K562 (cell line): ENCODE data around the gene FGF16. TPM values are rescaled to one million over a fixed set of nuclear protein-coding genes. Genes with fewer than 3 reads are reported as not detected.

Experiments used
- ATAC-seq: fragments of 200-7000 bp; cut with Tn5 transposase; 3 replicates; pipeline ENCODE4 v1.9.1; 2020; ENCODE audit warnings: moderate library complexity
- Bru-seq: library from RNA; stranded (reverse); fragments of 400-500 nt; gene quantifications from one replicate; lab custom pipeline; 2021; lab: Mats Ljungman, UMichigan
- BruChase-seq, 2 experiments: library from RNA; stranded (reverse); fragments of 400-500 nt; gene quantifications; one replicate each; lab custom pipeline; 2021; lab: Mats Ljungman, UMichigan
- BruUV-seq: library from RNA; stranded (reverse); fragments of 400-500 nt; replicated peaks from 2 replicates; lab custom pipeline; 2021; lab: Mats Ljungman, UMichigan
- CTCF ChIA-PET: fragments of 300-600 bp; formaldehyde crosslinking; extraction: SDS; loops from one replicate; lab custom pipeline; 2021; ENCODE audit warnings: low intra/inter-chr PET ratio; lab: Yijun Ruan, JAX
- POLR2A ChIA-PET: fragments of 300-600, 350-650 bp; sonication (Branson Sonifier 250); formaldehyde crosslinking; extraction: SDS; loops from one replicate; lab custom pipeline; 2021; ENCODE audit warnings: antibody characterized with exemption, inconsistent platforms; lab: Yijun Ruan, JAX
- DNase-seq, 4 experiments: peaks; one replicate each; pipeline versions ENCODE4 v3.0.0 to v3.0.0-alpha.2; 2011 to 2018; ENCODE audit warnings: low spot score in 3 of 4, mixed read lengths in 3 of 4; ENCODE audit errors: extremely low read depth in 1 of 4
- FAIRE-seq: peaks from 2 replicates; lab custom pipeline; 2011; peaks lifted over from hg19 to GRCh38; lab: Jason Lieb, UNC
- H2AFZ ChIP-seq: 2 replicates; pipeline ENCODE4 v1.6.0; 2011; ENCODE audit warnings: low read depth, low read length, control low read depth, inconsistent platforms
- H3K27ac ChIP-seq: fragments of 200-600 bp; 3 replicates; pipeline ENCODE4 v1.8.0; 2011; ENCODE audit warnings: low read depth, mild to moderate bottlenecking, control low read depth, inconsistent platforms, low read length, moderate library complexity, mixed read lengths; ENCODE audit errors: extremely low read depth
- H3K27me3 ChIP-seq, 2 experiments: fragments of 300-600 bp in 1 of 2; 2 replicates in 1 of 2; 3 replicates in 1 of 2; pipeline versions ENCODE4 v1.6.0 to v1.8.0; 2011; ENCODE audit warnings: inconsistent platforms in 2 of 2, low read length in 2 of 2, mild to moderate bottlenecking in 1 of 2, mixed read lengths in 1 of 2, moderate library complexity in 1 of 2; ENCODE audit not compliant: control insufficient read depth in 2 of 2, insufficient read depth in 2 of 2
- H3K36me3 ChIP-seq: fragments of 300-600 bp; 3 replicates; pipeline ENCODE4 v1.8.0; 2011; ENCODE audit warnings: mild to moderate bottlenecking, low read length, inconsistent platforms; ENCODE audit not compliant: control insufficient read depth, insufficient read depth
- H3K4me1 ChIP-seq, 2 experiments: fragments of 200-600 bp in 1 of 2; replicated peaks in 1 of 2; 2 replicates in 1 of 2; 3 replicates in 1 of 2; pipeline versions ENCODE4 v1.5.1 to v1.8.0; 2011; ENCODE audit warnings: inconsistent platforms in 2 of 2, low read length in 2 of 2, mild to moderate bottlenecking in 1 of 2, mixed read lengths in 1 of 2, moderate library complexity in 1 of 2; ENCODE audit not compliant: control insufficient read depth in 2 of 2, insufficient read depth in 2 of 2
- H3K4me2 ChIP-seq: 2 replicates; pipeline ENCODE4 v1.6.1; 2011; ENCODE audit warnings: low read length, control low read depth, inconsistent platforms, mixed read lengths; ENCODE audit not compliant: insufficient read depth
- H3K4me3 ChIP-seq: fragments of 200-600 bp; sonication (generic), shearing (Covaris generic); 2 replicates; pipeline ENCODE4 v1.5.1; 2016; ENCODE audit warnings: control low read depth, inconsistent platforms
- H3K79me2 ChIP-seq: fragments of 200-600 bp; 3 replicates; pipeline ENCODE4 v1.8.0; 2011; ENCODE audit warnings: low read length, inconsistent platforms; ENCODE audit not compliant: control insufficient read depth, insufficient read depth
- H3K9ac ChIP-seq, 2 experiments: 2 replicates each; pipeline versions ENCODE4 v1.6.0 to v1.6.1; 2011; ENCODE audit warnings: low read depth in 2 of 2, low read length in 2 of 2, control low read depth in 1 of 2, inconsistent platforms in 1 of 2, mild to moderate bottlenecking in 1 of 2, mixed read lengths in 1 of 2; ENCODE audit not compliant: insufficient read depth in 1 of 2
- H3K9me1 ChIP-seq: one replicate; pipeline ENCODE4 v1.6.0; 2011; ENCODE audit warnings: inconsistent platforms, mild to moderate bottlenecking, low read length, moderate library complexity; ENCODE audit not compliant: control insufficient read depth, insufficient read depth
- H3K9me3 ChIP-seq: replicated peaks from 2 replicates; pipeline ENCODE4 v1.5.1; 2011; ENCODE audit warnings: low read depth, low read length, inconsistent platforms; ENCODE audit not compliant: control insufficient read depth, insufficient read depth
- H4K20me1 ChIP-seq: replicated peaks from 2 replicates; pipeline ENCODE4 v1.6.1; 2011; ENCODE audit warnings: low read length, inconsistent platforms, mixed read lengths; ENCODE audit not compliant: control insufficient read depth, insufficient read depth
- DIDO1 ChIP-seq: fragments of 450-650 bp; IDR thresholded peaks from 2 replicates; pipeline ENCODE4 v1.6.1; 2016; ENCODE audit warnings: low read depth, missing biosample characterization, missing genetic modification characterization
- ELF2 ChIP-seq: fragments of 250-450 bp; sonication (Bioruptor Pico); IDR thresholded peaks from 2 replicates; pipeline ENCODE4 v1.5.0; 2021; ENCODE audit warnings: mild to moderate bottlenecking
- FOXA3 ChIP-seq, 2 experiments: fragments of 450-650 bp in 1 of 2; sonication (generic) in 1 of 2; formaldehyde crosslinking; IDR thresholded peaks in 1 of 2; conservative IDR thresholded peaks in 1 of 2; 2 replicates each; pipeline versions ENCODE4 v1.4.0 to v1.8.0; 2020 to 2022; ENCODE audit warnings: mild to moderate bottlenecking in 2 of 2, missing genetic modification reagents in 1 of 2
- GTF2A2 ChIP-seq: IDR thresholded peaks from 2 replicates; pipeline ENCODE4 v1.6.1; 2016; ENCODE audit warnings: mild to moderate bottlenecking, missing genetic modification characterization, missing compliant biosample characterization
- GTF2F1 ChIP-seq: IDR thresholded peaks from 2 replicates; pipeline ENCODE4 v1.6.1; 2011; ENCODE audit warnings: low read depth, low read length, improper control_type of control experiment
- HNRNPK ChIP-seq: fragments of 200-400 bp; formaldehyde crosslinking; IDR thresholded peaks from one replicate; pipeline ENCODE4 v1.6.1; 2018; ENCODE audit warnings: mild to moderate bottlenecking, low read depth, low read length; ENCODE audit not compliant: poor library complexity, severe bottlenecking
- JUNB ChIP-seq: fragments of 450-650 bp; formaldehyde crosslinking; conservative IDR thresholded peaks from 2 replicates; pipeline ENCODE4 v1.4.0; 2020; ENCODE audit warnings: mild to moderate bottlenecking
- MTA1 ChIP-seq: fragments of 450-650 bp; IDR thresholded peaks from 2 replicates; pipeline ENCODE4 v1.6.1; 2017; ENCODE audit warnings: borderline replicate concordance
- MYNN ChIP-seq, 2 experiments: sonication (generic); formaldehyde crosslinking in 1 of 2; IDR thresholded peaks; 2 replicates each; pipeline versions ENCODE4 v1.5.0 to v1.6.1; 2016 to 2020; ENCODE audit warnings: antibody characterized with exemption in 1 of 2, missing genetic modification reagents in 1 of 2
- NR2C1 ChIP-seq, 2 experiments: fragments of 450-650 bp; IDR thresholded peaks; 2 replicates each; pipeline ENCODE4 v1.6.1; 2017; ENCODE audit warnings: mild to moderate bottlenecking in 2 of 2, antibody characterized with exemption in 1 of 2, inconsistent platforms in 1 of 2, missing compliant biosample characterization in 1 of 2, missing genetic modification characterization in 1 of 2
- PRPF4 ChIP-seq: fragments of 200-400 bp; formaldehyde crosslinking; IDR thresholded peaks from one replicate; pipeline ENCODE4 v1.6.1; 2017; ENCODE audit warnings: low read length, low read depth, mild to moderate bottlenecking; ENCODE audit not compliant: insufficient read depth, poor library complexity, severe bottlenecking
- TAF1 ChIP-seq: IDR thresholded peaks from 2 replicates; pipeline ENCODE4 v1.6.1; 2011; ENCODE audit warnings: mild to moderate bottlenecking, low read length, moderate library complexity; ENCODE audit not compliant: insufficient read depth, control insufficient read depth, severe bottlenecking; ENCODE audit errors: extremely low read depth
- TARDBP ChIP-seq: fragments of 450-650 bp; IDR thresholded peaks from 2 replicates; pipeline ENCODE4 v1.6.1; 2016
- ZBTB1 ChIP-seq: sonication (generic); formaldehyde crosslinking; IDR thresholded peaks from 2 replicates; pipeline ENCODE4 v1.8.1; 2023; ENCODE audit warnings: missing genetic modification reagents, low read depth, mild to moderate bottlenecking, borderline replicate concordance
- ZBTB17 ChIP-seq: fragments of 450-650 bp; formaldehyde crosslinking; IDR thresholded peaks from 2 replicates; pipeline ENCODE4 v1.4.0; 2020; ENCODE audit warnings: mild to moderate bottlenecking
- ZBTB9 ChIP-seq: fragments of 450-650 bp; formaldehyde crosslinking; IDR thresholded peaks from 2 replicates; pipeline ENCODE4 v1.4.0; 2020; ENCODE audit warnings: mild to moderate bottlenecking, moderate library complexity
- ZC3H11A ChIP-seq: IDR thresholded peaks from 2 replicates; pipeline ENCODE4 v1.6.1; 2012; ENCODE audit warnings: low read depth, low read length, improper control_type of control experiment
- ZNF140 ChIP-seq: fragments of 250-450 bp; sonication (Bioruptor Pico); IDR thresholded peaks from 2 replicates; pipeline ENCODE4 v1.8.0; 2021; ENCODE audit warnings: moderate library complexity, mild to moderate bottlenecking, inconsistent platforms
- WGBS: fragments of 100-300 bp; shearing (Covaris generic); methylation state at CpG from one replicate; pipeline ENCODE4 v1.1.6; 2016; ENCODE audit warnings: low coverage, mixed read lengths; ENCODE audit not compliant: insufficient coverage; ENCODE audit errors: missing lambda C conversion rate; 5-methylcytosine and 5-hydroxymethylcytosine counted together
- in situ Hi-C: fragments of 300-500 bp; cut with MboI; formaldehyde crosslinking; loops from 4 replicates; pipeline ENCODE4 v1.15.0; 2018; ENCODE audit warnings: inconsistent platforms, mixed read lengths
- intact Hi-C: fragments of 100-400 bp; cut with micrococcal nuclease; formaldehyde crosslinking; loops from 2 replicates; pipeline ENCODE4 v1.14.2; 2022
- long read RNA-seq, 3 experiments: library from polyadenylated mRNA in 2 of 3; library from RNA in 1 of 3; unstranded in 2 of 3; stranded (forward) in 1 of 3; transcript quantifications; one replicate each; pipeline ENCODE4 v2.0.0, GENCODE V29; 2019 to 2022
- polyA minus RNA-seq, 3 experiments: library from RNA; depleted of rRNA, polyadenylated mRNA; stranded (reverse); fragments of >200 nt; gene quantifications; 2 replicates each; pipeline ENCODE4 v1.2.3, GENCODE V29; 2011
- polyA plus RNA-seq, 8 experiments: library from polyadenylated mRNA; depleted of rRNA in 4 of 8; stranded (reverse) in 5 of 8; unstranded in 3 of 8; fragments of >200 nt; fragmentation: Nextera tagmentation in 2 of 8; fragmentation: Illumina TruSeq in 1 of 8; extraction: Ambion mirVana in 2 of 8; extraction: Trizol in 1 of 8; gene quantifications; 2 replicates each; pipeline versions ENCODE4 v1.2.1 to v1.2.3, GENCODE V29; 2011 to 2014; ENCODE audit warnings: inconsistent platforms in 1 of 8, missing spikeins in 1 of 8
- total RNA-seq, 7 experiments: library from RNA; depleted of rRNA in 6 of 7; stranded (reverse); fragments of >200 nt in 6 of 7; fragmentation: Illumina TruSeq in 2 of 7; extraction: Trizol in 2 of 7; gene quantifications; 2 replicates each; pipeline versions ENCODE4 v1.2.1 to v1.2.3, GENCODE V29; 2011 to 2021; ENCODE audit warnings: low replicate concordance in 1 of 7

FGF16 gene
- not detected in 2 replicates for total RNA-seq (2011; cell fraction: chromatin; rRNA removed; ENCODE audit: low replicate concordance)
- total RNA-seq (2011; cell fraction: nucleolus; rRNA removed): not detected in 2 replicates
- total RNA-seq (2011; cell fraction: nucleoplasm; rRNA removed): not detected in 2 replicates
- total RNA-seq (2014; rRNA removed) (not detected in 2 replicates), total RNA-seq (2014; rRNA removed; fragmentation: Illumina TruSeq; extraction: Trizol) (not detected in 2 replicates), total RNA-seq (2015; rRNA removed; fragmentation: Illumina TruSeq; extraction: Trizol) (not detected in 2 replicates), total RNA-seq (2021) (not detected in 2 replicates), polyA plus RNA-seq (2011; rRNA removed) (not detected in 2 replicates), polyA plus RNA-seq (2014; fragmentation: Illumina TruSeq; extraction: Trizol) (not detected in 2 replicates), polyA plus RNA-seq (2014; fragmentation: Nextera tagmentation; extraction: Ambion mirVana) (not detected), polyA plus RNA-seq (2014; rRNA removed) (not detected in 2 replicates), polyA minus RNA-seq (2011; rRNA and poly(A)+ RNA removed) (not detected in 2 replicates), Bru-seq, nascent RNA (not detected), BruChase-seq, experiment 1, labeled RNA remaining after a 2-hour chase (percentile 9 among the genes with signal in this experiment), BruChase-seq, experiment 2, labeled RNA remaining after a 6-hour chase (not detected)
- polyA plus RNA-seq (2011; cell fraction: cytosol; rRNA removed): not detected in 2 replicates
- polyA plus RNA-seq (2011; cell fraction: nucleus; rRNA removed): not detected in 2 replicates
- polyA plus RNA-seq (2012): not detected in 2 replicates
- not detected in 2 replicates for polyA minus RNA-seq (2011; cell fraction: cytosol; rRNA and poly(A)+ RNA removed)
- polyA minus RNA-seq (2011; cell fraction: nucleus; rRNA and poly(A)+ RNA removed): not detected in 2 replicates
- long read RNA-seq, experiment 1: 0 reads
- long read RNA-seq, experiment 2: 0 reads
- long read RNA-seq, experiment 3: 0 reads

- ChIA-PET CTCF (no interaction called here), POLR2A (no interaction called here)
- intact Hi-C loops (loop anchor here (10.0 kb wide), 1 partner anchor 448 kb away; the partner anchor contains the start of genes COX7B and MAGT1), in situ Hi-C loops (no loop called here)
- Histone ChIP-seq H2AFZ (no peak within 1 kb of the TSS), H3K9ac (no peak within 1 kb of the TSS), H3K27ac (no peak within 1 kb of the TSS), H3K36me3 (no peaks in the 10 kb centered on the region), H3K9me3 (no peaks in the 10 kb centered on the region), H3K27me3 (peaks cover 0 to 4% of the 10 kb centered on the region in 2 experiments; a peak in 1 of 5 replicates), H3K4me3 (no peak within 1 kb of the TSS), H3K9me1 (no peaks in the 10 kb centered on the region), H3K4me1 (peaks cover 0 to 5% of the 10 kb centered on the region in 2 experiments; a peak in 2 of 5 replicates), H3K4me2 (no peak within 1 kb of the TSS), H4K20me1 (no peaks in the 10 kb centered on the region), H3K79me2 (no peaks in the 10 kb centered on the region)
- TF ChIP-seq MTA1 (no peak), NR2C1 (IDR thresholded peaks at IDR 0.05) (no peak), NR2C1 (tag; IDR thresholded peaks at IDR 0.05) (no peak), FOXA3 (CRISPR knock-in tag; conservative IDR thresholded peaks at IDR 0.05 in 1 of 2, IDR thresholded peaks at IDR 0.05 in 1 of 2) (no peak), JUNB (no peak), GTF2A2 (tag) (no peak), ZBTB9 (no peak), ZBTB1 (CRISPR knock-in tag) (no peak), MYNN (IDR thresholded peaks at IDR 0.05) (no peak), MYNN (CRISPR knock-in tag; IDR thresholded peaks at IDR 0.05) (no peak), DIDO1 (tag) (no peak), ZBTB17 (CRISPR knock-in tag) (no peak), GTF2F1 (no peak), ZC3H11A (no peak), PRPF4 (no peak), ZNF140 (CRISPR knock-in tag) (no peak), HNRNPK (no peak), TAF1 (no peak), TARDBP (no peak), ELF2 (CRISPR knock-in tag) (no peak)
- FAIRE-seq (no peak), ATAC-seq (no peak), DNase-seq (no peak)
- WGBS: 20% methylated on average over 3 of the region's 48 CpGs
- no TSS peak for BruUV-seq
Measured at GRCh38 chrX:77446908-77447652, at the start of gene FGF16. FGF16 (plus strand) TSS chrX:77447389; CDS start chrX:77447675, 286 bp downstream.
